ENCODE results near the gene AATK.

The AATK gene

DNA sequence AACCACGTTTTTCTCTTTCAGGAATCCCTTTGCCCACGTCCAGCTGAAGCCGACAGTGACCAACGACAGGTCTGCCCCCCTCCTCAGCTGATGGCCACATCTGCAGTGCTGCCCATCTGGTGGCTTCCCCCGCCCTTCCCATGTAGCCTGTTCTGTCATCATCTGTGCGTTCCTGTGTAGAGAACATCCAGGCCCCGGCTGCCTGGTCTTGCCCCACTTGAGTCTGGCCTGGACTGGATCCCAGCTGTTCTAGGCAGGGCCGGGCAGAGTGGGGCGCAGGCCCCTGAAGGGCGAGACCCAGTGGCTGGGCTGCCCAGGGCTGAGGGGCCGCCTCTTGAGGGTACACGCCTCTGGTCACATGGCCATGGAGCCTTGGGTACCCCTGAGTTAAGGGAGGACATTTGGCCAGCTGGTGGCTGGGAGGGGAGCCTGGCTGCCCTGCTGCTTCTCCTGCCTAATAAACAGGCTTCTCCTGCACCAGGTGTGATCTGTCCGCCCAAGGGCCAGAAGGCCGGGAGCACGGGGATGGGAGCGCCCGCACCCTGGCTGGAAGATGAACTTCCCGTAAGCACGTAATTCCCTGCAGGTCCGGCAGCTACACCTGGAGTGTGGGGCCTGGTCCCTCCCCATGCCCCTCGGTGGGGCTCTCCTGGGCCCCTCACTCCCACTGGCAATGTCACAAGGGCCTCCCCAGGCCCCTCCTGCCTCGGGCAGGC is 50.1 kb downstream of the AATK start:
- DNase-seq (ENCODE audit: low read depth in 1 of 2, low spot score in 1 of 2): no peak
- TF ChIP-seq SPI1 (IDR thresholded peaks at IDR 0.05; ENCODE audit: borderline replicate concordance, low read depth) (no peak), POLR2AphosphoS5 (IDR thresholded peaks at IDR 0.05; ENCODE audit: low read depth) (no peak), REST (IDR thresholded peaks at IDR 0.05; ENCODE audit: insufficient replicate concordance, low read depth) (no peak), GABPA (IDR thresholded peaks at IDR 0.05; ENCODE audit: low read depth) (no peak), CTCF (IDR thresholded peaks at IDR 0.05; ENCODE audit: insufficient read depth, low read length) (no peak)
- no peak overlapping the region for H3K27ac ChIP-seq (replicated peaks)
- H3K4me3 ChIP-seq (replicated peaks; ENCODE audit: insufficient read depth, low read length): no peak overlapping the region
- peaks cover 10% of the 10 kb centered on the region for H3K27me3 ChIP-seq (ENCODE audit: insufficient read depth, poor library complexity, severe bottlenecking)

- H3K27ac ChIP-seq (replicated peaks): no peak overlapping the region
- H3K27me3 ChIP-seq (ENCODE audit: insufficient read depth, poor library complexity, severe bottlenecking): peaks cover 10% of the 10 kb centered on the region
- H3K4me3 ChIP-seq (replicated peaks; ENCODE audit: insufficient read depth, low read length): no peak overlapping the region
- no peak for TF ChIP-seq CTCF (IDR thresholded peaks at IDR 0.05; ENCODE audit: insufficient read depth, low read length)
- no peak for TF ChIP-seq GABPA (IDR thresholded peaks at IDR 0.05; ENCODE audit: low read depth)
- no peak for TF ChIP-seq SPI1 (IDR thresholded peaks at IDR 0.05; ENCODE audit: borderline replicate concordance, low read depth)
- TF ChIP-seq POLR2AphosphoS5 (IDR thresholded peaks at IDR 0.05; ENCODE audit: low read depth): no peak
- no peak for TF ChIP-seq REST (IDR thresholded peaks at IDR 0.05; ENCODE audit: insufficient replicate concordance, low read depth)
- no peak for DNase-seq (ENCODE audit: low read depth in 1 of 2, low spot score in 1 of 2)
Measured at GRCh38 chr17:81115219-81115618, 50.8 kb downstream of the AATK start.

- Histone ChIP-seq H3K27ac (replicated peaks) (no peak overlapping the region), H3K4me3 (replicated peaks; ENCODE audit: insufficient read depth, low read length) (no peak overlapping the region), H3K27me3 (ENCODE audit: insufficient read depth, poor library complexity, severe bottlenecking) (peaks cover 10% of the 10 kb centered on the region)
- no peak for DNase-seq (ENCODE audit: low read depth in 1 of 2, low spot score in 1 of 2)
- TF ChIP-seq SPI1 (IDR thresholded peaks at IDR 0.05; ENCODE audit: borderline replicate concordance, low read depth) (no peak), POLR2AphosphoS5 (IDR thresholded peaks at IDR 0.05; ENCODE audit: low read depth) (no peak), CTCF (IDR thresholded peaks at IDR 0.05; ENCODE audit: insufficient read depth, low read length) (no peak), REST (IDR thresholded peaks at IDR 0.05; ENCODE audit: insufficient replicate concordance, low read depth) (no peak), GABPA (IDR thresholded peaks at IDR 0.05; ENCODE audit: low read depth) (no peak)
Measured at GRCh38 chr17:81114351-81115093, 51.5 kb downstream of the AATK start.
